CD14-positive monocyte (primary cell): Measurements from ENCODE around the gene IRF2BPL. TPM values are rescaled to one million over a fixed set of nuclear protein-coding genes. Genes with fewer than 3 reads are reported as not detected.

Experiments
- DNase-seq, 3 donors: peaks; one replicate each; pipeline ENCODE4 v3.0.0-alpha.2; 2011 to 2022
- H2AFZ ChIP-seq: 2 replicates; pipeline ENCODE4 v1.6.0; 2012; ENCODE audit warnings: mild to moderate bottlenecking, low read depth, low read length, inconsistent platforms; ENCODE audit not compliant: insufficient read depth, poor library complexity, severe bottlenecking
- H3K27ac ChIP-seq, 2 donors: 1 replicate in 1 of 2; 2 replicates in 1 of 2; pipeline ENCODE4 v1.5.1; 2012 to 2013; ENCODE audit warnings: low read length in 2 of 2, control low read depth in 1 of 2, inconsistent platforms in 1 of 2, low read depth in 1 of 2, mild to moderate bottlenecking in 1 of 2
- H3K27me3 ChIP-seq, 2 donors: one replicate each; pipeline versions ENCODE4 v1.6.0 to v1.6.1; 2011 to 2013; ENCODE audit warnings: low read length in 2 of 2; ENCODE audit not compliant: control insufficient read depth in 2 of 2, insufficient read depth in 2 of 2
- H3K36me3 ChIP-seq, 2 donors: replicated peaks in 1 of 2; 1 replicate in 1 of 2; 2 replicates in 1 of 2; pipeline versions ENCODE4 v1.5.1 to v1.6.1; 2012 to 2013; ENCODE audit warnings: low read length in 2 of 2, control low read depth in 1 of 2, inconsistent platforms in 1 of 2, mild to moderate bottlenecking in 1 of 2; ENCODE audit not compliant: insufficient read depth in 2 of 2, control insufficient read depth in 1 of 2
- H3K4me1 ChIP-seq, 2 donors: 1 replicate in 1 of 2; 2 replicates in 1 of 2; pipeline versions ENCODE4 v1.5.1 to v1.6.1; 2012 to 2013; ENCODE audit warnings: low read length in 2 of 2, control low read depth in 1 of 2, inconsistent platforms in 1 of 2, mild to moderate bottlenecking in 1 of 2, moderate library complexity in 1 of 2; ENCODE audit not compliant: insufficient read depth in 2 of 2, control insufficient read depth in 1 of 2
- H3K4me2 ChIP-seq: replicated peaks from 2 replicates; pipeline ENCODE3; 2012; ENCODE audit warnings: low read length, moderate library complexity, mild to moderate bottlenecking; ENCODE audit not compliant: poor library complexity, severe bottlenecking; ENCODE audit errors: extremely low read depth
- H3K4me3 ChIP-seq, 3 experiments: fragments of 200-600 bp in 1 of 3; sonication (generic) in 1 of 3; replicated peaks in 1 of 3; 1 replicate in 2 of 3; 2 replicates in 1 of 3; pipeline ENCODE4 v1.5.1; 2011 to 2013; ENCODE audit warnings: low read length in 3 of 3, mild to moderate bottlenecking in 3 of 3, control low read depth in 2 of 3, low read depth in 2 of 3, inconsistent platforms in 1 of 3, moderate library complexity in 1 of 3
- H3K79me2 ChIP-seq: 2 replicates; pipeline ENCODE4 v1.6.0; 2012; ENCODE audit warnings: mild to moderate bottlenecking, control low read depth, inconsistent platforms, low read length, moderate library complexity; ENCODE audit not compliant: insufficient read depth
- H3K9ac ChIP-seq: 2 replicates; pipeline ENCODE4 v1.6.0; 2017; ENCODE audit warnings: low read length, mild to moderate bottlenecking; ENCODE audit not compliant: insufficient read depth, poor library complexity, severe bottlenecking
- H3K9me3 ChIP-seq, 2 donors: replicated peaks in 1 of 2; 1 replicate in 1 of 2; 2 replicates in 1 of 2; pipeline versions ENCODE4 v1.5.1 to v1.6.1; 2012 to 2013; ENCODE audit warnings: low read length in 2 of 2, control low read depth in 1 of 2; ENCODE audit not compliant: control insufficient read depth in 1 of 2, insufficient read depth in 1 of 2
- H4K20me1 ChIP-seq: 2 replicates; pipeline ENCODE4 v1.6.0; 2012; ENCODE audit warnings: mild to moderate bottlenecking, low read length, control low read depth, moderate library complexity; ENCODE audit not compliant: insufficient read depth
- H3K27ac Mint-ChIP-seq, 7 donors: one replicate each; pipeline ENCODE4 v1.8.0; 2020; ENCODE audit warnings: mild to moderate bottlenecking in 7 of 7, mixed read lengths in 7 of 7, moderate library complexity in 6 of 7, inconsistent platforms in 2 of 7
- H3K27me3 Mint-ChIP-seq, 3 donors: one replicate each; pipeline ENCODE4 v1.8.0; 2021 to 2022; ENCODE audit warnings: low read depth in 3 of 3, mild to moderate bottlenecking in 3 of 3, mixed read lengths in 3 of 3, moderate library complexity in 3 of 3, inconsistent platforms in 1 of 3
- H3K36me3 Mint-ChIP-seq, 2 donors: one replicate each; pipeline ENCODE4 v1.8.0; 2020; ENCODE audit warnings: mixed read lengths in 2 of 2, inconsistent platforms in 1 of 2, mild to moderate bottlenecking in 1 of 2
- H3K4me1 Mint-ChIP-seq: one replicate; pipeline ENCODE4 v1.8.0; 2020; ENCODE audit warnings: mild to moderate bottlenecking, mixed read lengths
- H3K4me3 Mint-ChIP-seq, 2 donors: one replicate each; pipeline ENCODE4 v1.8.0; 2020; ENCODE audit warnings: mild to moderate bottlenecking in 2 of 2, mixed read lengths in 2 of 2, moderate library complexity in 1 of 2
- H3K9me3 Mint-ChIP-seq, 7 donors: one replicate each; pipeline ENCODE4 v1.8.0; 2020 to 2022; ENCODE audit warnings: mixed read lengths in 7 of 7, mild to moderate bottlenecking in 6 of 7, moderate library complexity in 6 of 7, inconsistent platforms in 2 of 7
- WGBS: methylation state at CpG from one replicate; pipeline ENCODE4 v1.1.5; 2013; ENCODE audit warnings: missing lambda C conversion rate; ENCODE audit not compliant: insufficient coverage; 5-methylcytosine and 5-hydroxymethylcytosine counted together
- intact Hi-C, 2 donors: fragments of 100-400 bp; cut with micrococcal nuclease; formaldehyde crosslinking; loops; one replicate each; pipeline versions ENCODE4 v1.15.0 to v1.15.1; 2023
- polyA plus RNA-seq, 3 donors: library from polyadenylated mRNA; depleted of rRNA in 1 of 3; unstranded in 2 of 3; stranded (reverse) in 1 of 3; fragments of 300-500 nt in 2 of 3; fragments of >200 nt in 1 of 3; fragmentation: Illumina TruSeq in 2 of 3; gene quantifications; 1 replicate in 2 of 3; 2 replicates in 1 of 3; pipeline ENCODE4 v1.2.3, GENCODE V29; 2012 to 2021
- TF ChIP-seq, protein P1 (sequence below): fragments of 200-600 bp; IDR thresholded peaks from one replicate; pipeline ENCODE4 v1.8.0; 2022; ENCODE audit warnings: antibody characterized with exemption, mild to moderate bottlenecking

Gene IRF2BPL
- polyA plus RNA-seq, 3 donors = 1.4 to 17.9 (median 1.9) TPM

DNA sequence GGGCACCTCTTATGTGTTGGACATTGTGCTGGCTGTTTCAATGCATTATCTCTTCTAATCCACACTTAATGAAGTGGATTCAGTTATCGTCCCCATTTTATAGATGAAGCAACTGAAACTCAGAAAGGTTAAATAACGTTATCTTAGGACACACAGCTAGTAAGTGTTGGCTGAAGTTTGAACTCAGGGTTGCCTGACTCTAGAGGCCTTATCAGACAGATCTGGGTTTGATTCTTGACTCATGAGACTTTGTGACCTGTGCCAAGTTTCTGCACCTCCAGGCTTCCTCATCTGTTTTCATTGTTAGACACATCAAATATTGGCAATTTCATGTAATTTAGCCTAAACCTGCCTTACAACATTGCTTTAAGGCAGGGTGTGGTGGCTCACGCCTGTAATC lies 18.2 kb upstream of the IRF2BPL start:
- H3K9me3 Mint-ChIP-seq = peaks cover 0 to 2% (median 0%) of the 10 kb centered on the region in 7 donors
- no CpG with 5 or more reads among the region's 3 CpGs for WGBS
- Histone ChIP-seq H3K4me1 (peaks cover 72 to 73% of the 10 kb centered on the region in 2 donors), H3K9me3 (no peaks in the 10 kb centered on the region), H4K20me1 (no peaks in the 10 kb centered on the region), H3K4me3 (no peak overlapping the region), H3K4me2 (no peak overlapping the region), H3K27ac (no peak overlapping the region), H3K9ac (no peak overlapping the region), H3K79me2 (no peaks in the 10 kb centered on the region), H3K36me3 (no peaks in the 10 kb centered on the region), H3K27me3 (no peaks in the 10 kb centered on the region), H2AFZ (no peak overlapping the region)
- intact Hi-C loops = no loop called here
- DNase-seq = no peak
- peaks cover 74% of the 10 kb centered on the region for H3K4me1 Mint-ChIP-seq
- no peaks in the 10 kb centered on the region for H3K27me3 Mint-ChIP-seq
- peaks cover 0 to 4% of the 10 kb centered on the region in 2 donors for H3K36me3 Mint-ChIP-seq
- no peak overlapping the region for H3K4me3 Mint-ChIP-seq
- TF ChIP-seq, protein P1, sequence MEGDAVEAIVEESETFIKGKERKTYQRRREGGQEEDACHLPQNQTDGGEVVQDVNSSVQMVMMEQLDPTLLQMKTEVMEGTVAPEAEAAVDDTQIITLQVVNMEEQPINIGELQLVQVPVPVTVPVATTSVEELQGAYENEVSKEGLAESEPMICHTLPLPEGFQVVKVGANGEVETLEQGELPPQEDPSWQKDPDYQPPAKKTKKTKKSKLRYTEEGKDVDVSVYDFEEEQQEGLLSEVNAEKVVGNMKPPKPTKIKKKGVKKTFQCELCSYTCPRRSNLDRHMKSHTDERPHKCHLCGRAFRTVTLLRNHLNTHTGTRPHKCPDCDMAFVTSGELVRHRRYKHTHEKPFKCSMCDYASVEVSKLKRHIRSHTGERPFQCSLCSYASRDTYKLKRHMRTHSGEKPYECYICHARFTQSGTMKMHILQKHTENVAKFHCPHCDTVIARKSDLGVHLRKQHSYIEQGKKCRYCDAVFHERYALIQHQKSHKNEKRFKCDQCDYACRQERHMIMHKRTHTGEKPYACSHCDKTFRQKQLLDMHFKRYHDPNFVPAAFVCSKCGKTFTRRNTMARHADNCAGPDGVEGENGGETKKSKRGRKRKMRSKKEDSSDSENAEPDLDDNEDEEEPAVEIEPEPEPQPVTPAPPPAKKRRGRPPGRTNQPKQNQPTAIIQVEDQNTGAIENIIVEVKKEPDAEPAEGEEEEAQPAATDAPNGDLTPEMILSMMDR = no peak
- no peak overlapping the region for H3K27ac Mint-ChIP-seq

DNA sequence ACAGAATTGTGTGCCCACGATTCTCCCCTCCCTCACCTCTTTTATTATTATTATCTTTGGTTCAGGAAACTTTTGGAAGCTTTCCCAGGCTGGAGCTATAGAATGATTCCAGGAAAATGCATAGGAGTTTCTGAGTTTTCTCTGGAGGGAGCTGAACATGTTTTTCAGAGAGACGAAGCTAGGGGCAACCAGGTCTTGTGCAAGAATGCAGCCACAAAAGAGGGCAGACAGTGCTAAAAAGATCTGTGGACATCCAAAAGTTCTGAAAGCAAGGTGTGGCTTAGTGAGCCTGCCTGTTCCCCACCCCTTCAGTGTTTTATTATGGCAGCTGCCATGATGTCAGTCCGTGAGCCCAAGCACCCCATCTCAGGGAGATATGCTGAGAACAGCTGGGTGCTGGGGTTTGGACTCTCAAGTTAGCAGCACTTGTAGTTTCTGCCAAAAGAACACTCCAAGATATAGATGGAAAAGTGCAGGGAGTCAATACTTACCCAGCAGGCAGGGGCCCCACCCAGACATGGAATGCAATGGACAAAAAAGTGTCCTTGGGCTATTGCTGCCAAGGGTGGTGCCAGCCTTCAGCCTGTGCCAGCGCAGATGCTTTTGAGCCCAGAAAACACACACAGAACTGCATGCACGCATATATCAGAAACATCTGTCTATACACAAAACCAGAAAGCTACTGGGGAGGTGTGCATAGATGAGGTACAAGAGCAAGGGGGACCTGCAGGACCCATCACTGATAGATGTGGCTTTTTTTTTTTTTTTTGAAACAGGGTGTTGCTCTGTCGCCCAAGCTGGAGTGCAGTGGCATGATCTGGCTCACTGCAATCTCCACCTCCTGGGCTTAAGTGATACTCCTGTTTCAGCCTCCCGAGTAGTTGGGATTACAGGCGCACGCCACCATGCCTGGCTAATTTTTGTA lies 17.0 kb upstream of the IRF2BPL start:
- no peak overlapping the region for H3K9ac ChIP-seq
- 0% methylated on average over 1 of the region's 9 CpGs for WGBS
- H4K20me1 ChIP-seq = no peaks in the 10 kb centered on the region
- H3K4me3 Mint-ChIP-seq = no peak overlapping the region
- intact Hi-C loops = loop anchor here in 1 of 2 donors (2.0 kb wide), 1 partner anchor 17 kb away; the partner anchor contains the start of gene IRF2BPL
- H3K27me3 Mint-ChIP-seq = no peaks in the 10 kb centered on the region
- H3K4me1 ChIP-seq = peaks cover 80 to 83% of the 10 kb centered on the region in 2 donors
- H3K36me3 ChIP-seq = no peaks in the 10 kb centered on the region
- no peak overlapping the region for H3K4me3 ChIP-seq
- no peaks in the 10 kb centered on the region for H3K9me3 ChIP-seq
- H3K9me3 Mint-ChIP-seq = peaks cover 0 to 2% (median 0%) of the 10 kb centered on the region in 7 donors
- DNase-seq = no peak
- TF ChIP-seq, protein P1 = no peak
- H3K4me1 Mint-ChIP-seq = peaks cover 78% of the 10 kb centered on the region
- H3K27ac Mint-ChIP-seq = peak overlapping the region in 2 of 7 donors; percentile 37 to 76
- no peaks in the 10 kb centered on the region for H3K79me2 ChIP-seq
- H3K36me3 Mint-ChIP-seq = peaks cover 0 to 4% of the 10 kb centered on the region in 2 donors
- no peak overlapping the region for H2AFZ ChIP-seq
- H3K27me3 ChIP-seq = no peaks in the 10 kb centered on the region
- no peak overlapping the region for H3K4me2 ChIP-seq
- no peak overlapping the region for H3K27ac ChIP-seq
